Superior temporal gyrus (tissue), 1 donor: ENCODE results near the gene CBX8.

ENCODE experiments used
- DNase-seq: peaks from one replicate; pipeline ENCODE4 v3.0.0-alpha.2; 2016; ENCODE audit errors: extremely low spot score

CBX8 gene

DNA sequence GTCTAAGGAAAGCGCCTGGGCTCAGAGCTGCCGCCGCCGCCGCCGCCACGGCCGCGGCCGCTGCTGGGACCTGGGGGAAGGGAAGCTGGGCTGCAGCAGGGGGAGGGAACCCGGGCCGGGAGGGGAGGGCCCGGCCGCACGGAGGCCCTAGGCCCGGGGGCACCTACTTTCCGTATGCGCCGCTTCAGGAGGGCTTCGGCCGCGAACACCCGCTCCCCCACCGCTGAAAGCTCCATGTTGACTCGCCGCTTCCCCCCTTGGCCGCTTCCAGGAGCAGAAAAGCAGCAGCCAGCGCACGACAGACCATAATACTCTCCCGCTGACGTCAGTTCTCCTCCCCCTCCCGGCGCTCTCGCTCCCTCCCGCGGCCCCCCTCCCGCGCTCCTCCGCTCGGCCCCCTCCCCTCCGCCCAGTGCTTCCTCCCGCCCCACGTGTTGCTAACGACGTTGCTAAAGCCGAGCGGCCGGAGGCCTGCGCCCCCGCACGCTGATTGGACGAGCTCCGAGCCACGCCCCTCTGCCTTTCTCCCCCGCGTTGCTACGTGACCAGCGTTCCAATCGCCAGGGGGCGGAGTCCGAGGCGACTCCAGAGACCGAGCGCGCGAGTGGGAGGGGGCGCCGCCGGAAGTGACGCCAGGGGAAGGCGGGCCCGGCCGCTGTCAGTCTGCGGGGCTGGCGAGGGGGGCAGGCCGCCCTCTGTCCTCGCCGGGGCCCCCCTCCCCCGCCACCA is at the start of gene CBX8:
Gene CBX8 (minus strand): TSS at position 315 of the 729 bp plus-strand sequence. CDS start 79 bp downstream, at position 236.
- peak; percentile 99 for DNase-seq

DNA sequence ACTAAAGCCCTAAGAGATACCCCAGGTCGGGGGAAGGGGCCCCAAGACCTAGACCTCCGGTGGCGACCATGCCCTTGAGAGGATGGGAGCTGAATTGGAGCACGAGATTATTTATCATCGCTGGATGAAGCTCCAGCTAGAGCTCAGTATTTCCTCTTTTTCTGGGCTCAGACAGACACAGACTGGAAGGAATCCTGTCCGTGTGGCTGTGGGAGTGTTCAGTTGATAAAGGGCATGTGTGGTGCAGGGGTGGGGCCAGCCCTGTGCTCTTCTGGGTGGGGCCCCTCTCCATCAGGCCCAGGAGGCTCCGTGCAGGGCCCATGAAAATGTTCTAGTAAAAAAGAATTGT is 48.7 kb upstream of the CBX8 start:
- DNase-seq: no peak

DNA sequence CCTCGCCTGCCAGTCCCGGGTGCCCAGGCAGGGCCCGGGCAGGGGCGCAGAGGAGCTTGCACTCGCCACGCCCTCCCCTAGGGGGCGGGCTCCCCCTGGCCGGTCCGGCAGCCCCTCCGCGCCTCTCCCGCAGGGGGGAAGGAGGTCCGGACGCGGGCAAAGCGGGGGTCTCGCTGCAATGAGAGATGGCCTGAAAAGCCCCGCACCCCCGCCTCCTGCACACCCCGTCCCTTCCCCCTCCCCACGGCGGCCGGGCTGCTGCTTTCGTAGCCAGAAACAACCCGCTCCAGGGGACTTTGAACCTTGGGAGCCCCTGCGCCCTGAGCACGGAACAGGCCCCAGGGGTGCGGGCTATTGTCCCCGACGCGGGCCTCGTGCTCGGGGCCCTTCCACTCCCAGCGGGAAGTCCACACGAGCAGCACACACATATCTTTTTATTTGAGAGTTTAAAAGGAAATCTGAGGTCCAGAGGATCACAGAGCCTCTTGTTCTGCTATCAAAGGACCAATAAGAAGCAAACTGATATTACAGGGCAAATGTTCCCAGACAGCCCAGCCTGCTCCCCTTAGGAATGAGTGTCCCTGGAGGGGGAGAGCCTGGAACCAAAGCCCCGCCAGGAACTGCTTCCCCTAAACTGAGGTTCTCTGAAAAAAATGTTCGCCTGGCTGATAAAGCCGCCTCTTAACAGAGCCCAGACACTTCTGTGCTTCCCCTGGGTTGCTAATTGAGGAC is 48.2 kb upstream of the CBX8 start:
- DNase-seq: no peak

DNA sequence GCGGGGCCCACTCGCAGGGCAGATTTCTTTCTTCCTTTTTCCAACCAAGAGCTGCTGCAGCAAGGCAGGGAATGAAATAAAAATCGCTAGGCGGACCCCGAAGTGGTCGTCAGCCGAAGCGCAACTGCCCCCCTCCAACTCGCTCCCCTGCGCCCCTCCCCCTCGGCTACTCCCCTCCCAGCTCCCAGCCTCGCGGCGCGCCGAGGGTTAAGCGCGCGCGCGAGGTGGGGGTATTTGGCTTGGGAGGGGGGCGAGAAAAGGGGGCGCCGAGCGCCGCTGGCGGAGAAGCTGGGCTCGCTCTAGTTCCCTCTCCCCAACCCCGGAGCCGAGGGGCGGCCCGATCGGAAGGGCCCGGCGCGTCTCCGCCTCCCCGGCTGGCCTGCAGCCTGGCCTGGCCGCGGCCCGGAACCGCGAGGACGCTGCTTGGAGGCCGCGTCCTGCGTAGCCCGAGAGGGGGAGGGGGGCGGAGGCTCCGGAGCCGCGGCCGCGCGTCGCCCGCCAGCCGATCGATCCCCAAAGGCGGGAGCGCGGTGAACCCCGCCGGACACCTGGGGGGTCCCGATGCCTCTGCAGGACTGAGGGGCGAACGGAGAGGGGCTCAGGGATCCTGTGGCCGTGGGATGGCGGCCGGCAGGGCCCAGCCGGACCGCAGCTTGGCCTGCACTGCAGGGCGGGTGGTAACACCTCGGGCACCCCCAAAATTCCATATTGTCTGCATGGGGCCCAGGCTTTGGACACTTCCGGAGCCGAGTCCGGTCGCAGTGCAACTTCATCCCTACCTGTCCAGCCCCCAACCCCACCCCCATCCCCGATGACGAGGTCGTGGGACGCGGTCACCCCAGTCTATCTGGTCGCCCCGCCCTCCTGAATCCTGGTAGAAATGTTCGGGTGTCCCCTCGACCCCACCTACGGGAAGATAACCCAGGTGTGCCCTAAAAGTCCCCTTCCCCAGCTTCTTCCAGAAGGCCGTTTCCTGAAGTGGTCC is 47.2 kb upstream of the CBX8 start:
- DNase-seq: no peak

DNA sequence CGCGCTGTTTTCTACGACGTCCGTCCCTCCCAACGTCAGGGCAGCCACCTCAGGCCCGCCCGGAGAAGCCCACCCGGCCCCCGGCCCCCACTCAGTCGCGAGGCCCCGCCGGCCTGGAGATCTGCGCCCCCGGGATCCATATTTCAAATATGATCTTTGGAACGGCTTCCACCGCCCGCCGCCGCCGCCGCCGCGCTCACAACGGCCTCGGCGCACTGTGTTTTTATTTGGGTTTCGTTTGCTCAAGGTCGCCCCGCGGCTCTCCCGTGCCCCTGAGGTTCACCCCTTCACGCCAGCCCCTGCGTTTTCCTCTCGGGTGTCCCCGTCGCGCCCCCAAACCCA is 46.6 kb upstream of the CBX8 start:
- no peak for DNase-seq

DNA sequence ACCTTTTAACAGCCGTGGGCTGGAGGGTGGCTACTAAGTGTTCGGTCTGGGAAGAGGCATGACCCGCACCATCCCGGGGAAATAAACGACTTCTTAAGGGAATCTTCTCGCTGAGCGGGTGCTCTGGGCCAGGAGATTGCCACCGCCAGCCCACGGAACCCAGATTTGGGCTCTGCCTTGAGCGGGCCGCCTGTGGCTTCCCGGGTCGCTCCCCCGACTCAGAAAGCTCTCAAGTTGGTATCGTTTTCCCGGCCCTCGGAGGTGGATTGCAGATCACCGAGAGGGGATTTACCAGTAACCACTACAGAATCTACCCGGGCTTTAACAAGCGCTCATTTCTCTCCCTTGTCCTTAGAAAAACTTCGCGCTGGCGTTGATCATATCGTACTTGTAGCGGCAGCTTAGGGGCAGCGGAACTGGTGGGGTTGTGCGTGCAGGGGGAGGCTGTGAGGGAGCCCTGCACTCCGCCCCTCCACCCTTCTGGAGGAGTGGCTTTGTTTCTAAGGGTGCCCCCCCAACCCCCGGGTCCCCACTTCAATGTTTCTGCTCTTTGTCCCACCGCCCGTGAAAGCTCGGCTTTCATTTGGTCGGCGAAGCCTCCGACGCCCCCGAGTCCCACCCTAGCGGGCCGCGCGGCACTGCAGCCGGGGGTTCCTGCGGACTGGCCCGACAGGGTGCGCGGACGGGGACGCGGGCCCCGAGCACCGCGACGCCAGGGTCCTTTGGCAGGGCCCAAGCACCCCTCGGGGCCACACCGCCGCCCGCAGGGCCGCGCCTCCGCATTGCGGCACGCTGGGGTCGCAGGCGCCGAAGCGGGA is 46.0 kb upstream of the CBX8 start:
- DNase-seq: no peak

DNA sequence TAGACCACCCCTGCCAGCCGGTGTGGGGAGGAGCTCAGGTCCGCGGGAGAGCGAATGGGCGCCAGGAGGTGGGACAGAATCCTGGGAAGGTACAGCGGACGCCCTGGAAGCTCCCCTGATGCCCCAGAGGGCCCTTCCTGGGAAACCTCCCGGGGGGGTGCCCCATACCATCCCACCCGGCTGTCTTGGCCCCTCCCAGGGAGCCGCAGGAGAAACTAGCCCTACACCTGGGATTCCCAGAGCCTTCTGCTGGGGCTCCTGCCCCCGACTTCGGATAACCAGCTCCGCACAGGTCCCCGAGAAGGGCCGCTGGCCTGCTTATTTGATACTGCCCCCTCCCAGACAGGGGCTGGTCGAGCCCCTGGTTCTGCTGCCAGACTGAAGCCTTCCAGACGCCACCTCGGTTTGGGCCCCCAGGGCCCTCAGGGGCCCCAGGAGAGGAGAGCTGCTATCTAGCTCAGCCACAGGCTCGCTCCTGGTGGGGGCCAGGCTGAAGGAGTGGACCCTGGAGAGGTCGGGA is 45.3 kb upstream of the CBX8 start:
- DNase-seq: no peak

DNA sequence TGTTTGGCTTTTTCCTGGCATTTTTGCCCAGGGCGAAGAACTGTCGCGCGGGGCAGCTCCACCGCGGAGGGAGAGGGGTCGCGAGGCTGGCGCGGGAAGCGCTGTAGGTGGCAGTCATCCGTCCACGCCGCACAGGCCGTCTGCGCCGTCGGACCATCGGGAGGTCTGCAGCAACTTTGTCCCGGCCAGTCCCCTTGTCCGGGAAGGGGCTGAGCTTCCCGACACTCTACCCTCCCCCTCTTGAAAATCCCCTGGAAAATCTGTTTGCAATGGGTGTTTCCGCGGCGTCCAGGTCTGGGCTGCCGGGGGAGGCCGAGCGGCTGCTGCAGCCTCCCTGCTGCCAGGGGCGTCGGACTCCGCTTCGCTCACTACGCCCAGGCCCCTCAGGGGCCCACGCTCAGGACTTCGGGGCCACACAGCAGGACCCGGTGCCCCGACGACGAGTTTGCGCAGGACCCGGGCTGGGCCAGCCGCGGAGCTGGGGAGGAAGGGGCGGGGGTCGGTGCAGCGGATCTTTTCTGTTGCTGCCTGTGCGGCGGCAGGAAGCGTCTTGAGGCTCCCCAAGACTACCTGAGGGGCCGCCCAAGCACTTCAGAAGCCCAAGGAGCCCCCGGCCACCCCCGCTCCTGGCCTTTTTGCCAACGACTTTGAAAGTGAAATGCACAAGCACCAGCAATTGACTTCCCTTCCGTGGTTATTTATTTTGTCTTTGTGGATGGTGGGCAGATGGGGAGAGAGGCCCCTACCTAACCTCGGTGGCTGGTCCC is 44.7 kb upstream of the CBX8 start:
- DNase-seq: no peak

DNA sequence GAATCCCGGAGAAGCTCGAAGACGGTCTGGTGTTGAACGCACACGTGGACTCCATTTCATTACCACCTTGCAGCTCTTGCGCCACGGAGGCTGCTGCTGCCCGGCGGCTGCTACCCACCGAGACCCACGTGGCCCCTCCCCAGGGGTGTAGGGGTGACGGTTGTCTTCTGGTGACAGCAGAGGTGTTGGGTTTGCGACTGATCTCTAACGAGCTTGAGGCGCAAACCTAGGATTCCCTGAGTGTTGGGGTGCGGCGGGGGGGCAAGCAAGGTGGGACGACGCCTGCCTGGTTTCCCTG is 44.1 kb upstream of the CBX8 start:
- DNase-seq: no peak

DNA sequence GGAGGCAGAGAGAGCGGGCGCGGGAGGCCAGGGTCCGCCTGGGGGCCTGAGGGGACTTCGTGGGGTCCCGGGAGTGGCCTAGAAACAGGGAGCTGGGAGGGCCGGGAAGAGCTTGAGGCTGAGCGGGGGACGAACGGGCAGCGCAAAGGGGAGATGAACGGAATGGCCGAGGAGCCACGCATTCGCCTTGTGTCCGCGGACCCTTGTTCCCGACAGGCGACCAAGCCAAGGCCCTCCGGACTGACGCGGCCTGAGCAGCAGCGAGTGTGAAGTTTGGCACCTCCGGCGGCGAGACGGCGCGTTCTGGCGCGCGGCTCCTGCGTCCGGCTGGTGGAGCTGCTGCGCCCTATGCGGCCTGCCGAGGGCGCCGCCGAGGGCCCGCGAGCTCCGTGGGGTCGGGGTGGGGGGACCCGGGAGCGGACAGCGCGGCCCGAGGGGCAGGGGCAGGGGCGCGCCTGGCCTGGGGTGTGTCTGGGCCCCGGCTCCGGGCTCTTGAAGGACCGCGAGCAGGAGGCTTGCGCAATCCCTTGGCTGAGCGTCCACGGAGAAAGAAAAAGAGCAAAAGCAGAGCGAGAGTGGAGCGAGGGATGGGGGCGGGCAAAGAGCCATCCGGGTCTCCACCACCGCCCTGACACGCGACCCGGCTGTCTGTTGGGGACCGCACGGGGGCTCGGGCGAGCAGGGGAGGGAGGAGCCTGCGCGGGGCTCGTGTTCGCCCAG is 43.6 kb upstream of the CBX8 start:
- DNase-seq: no peak

DNA sequence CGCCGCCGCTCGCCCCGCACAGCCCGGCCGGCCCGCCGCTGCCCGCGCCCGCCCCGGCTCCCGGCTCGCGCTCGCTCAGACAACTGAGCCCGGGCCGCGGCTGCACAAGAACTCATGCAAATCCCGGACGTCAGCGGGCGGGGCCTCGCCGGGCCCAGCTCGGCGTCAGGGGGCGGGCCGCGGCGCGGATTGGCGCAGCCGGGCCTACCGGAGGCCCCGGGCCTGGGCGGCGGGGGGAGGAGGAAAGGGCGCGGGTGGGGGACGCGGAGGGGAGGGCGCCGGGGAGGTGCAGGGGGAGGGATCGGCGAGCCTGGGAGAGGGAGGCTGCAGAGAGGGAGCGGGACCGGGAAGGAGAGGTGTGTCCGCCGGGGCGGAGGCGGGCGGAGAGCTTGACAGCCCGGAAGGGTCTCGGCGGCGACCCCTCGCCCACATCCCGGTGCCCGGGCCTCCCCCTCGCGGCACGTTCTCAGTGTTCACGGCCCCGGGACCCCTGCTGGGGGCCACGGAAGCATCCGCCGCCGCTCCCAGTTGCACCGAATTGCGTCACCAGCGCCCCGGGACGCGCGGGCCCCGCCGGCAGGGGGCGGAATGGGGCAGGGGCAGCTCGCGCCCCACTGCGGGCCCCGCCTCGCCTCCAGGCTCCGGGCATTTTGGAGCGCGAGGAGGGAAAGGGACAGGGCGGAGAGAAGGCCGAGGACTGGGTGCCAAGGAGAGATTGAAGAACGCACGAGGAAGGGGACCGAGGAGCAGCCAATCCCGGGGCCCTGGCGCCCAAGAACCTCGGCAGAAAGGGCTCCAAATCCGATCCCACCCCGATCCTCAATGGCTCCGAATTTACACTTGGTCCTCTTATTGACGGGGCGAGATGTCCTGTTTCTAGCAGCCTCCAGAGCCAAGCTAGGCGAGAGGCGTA is 42.7 kb upstream of the CBX8 start, which contains the start of gene CBX4:
Gene CBX4 (minus strand): TSS at position 85 of the 913 bp plus-strand sequence. CDS start 189 bp downstream, outside the sequence.
- peak; percentile 94 for DNase-seq

DNA sequence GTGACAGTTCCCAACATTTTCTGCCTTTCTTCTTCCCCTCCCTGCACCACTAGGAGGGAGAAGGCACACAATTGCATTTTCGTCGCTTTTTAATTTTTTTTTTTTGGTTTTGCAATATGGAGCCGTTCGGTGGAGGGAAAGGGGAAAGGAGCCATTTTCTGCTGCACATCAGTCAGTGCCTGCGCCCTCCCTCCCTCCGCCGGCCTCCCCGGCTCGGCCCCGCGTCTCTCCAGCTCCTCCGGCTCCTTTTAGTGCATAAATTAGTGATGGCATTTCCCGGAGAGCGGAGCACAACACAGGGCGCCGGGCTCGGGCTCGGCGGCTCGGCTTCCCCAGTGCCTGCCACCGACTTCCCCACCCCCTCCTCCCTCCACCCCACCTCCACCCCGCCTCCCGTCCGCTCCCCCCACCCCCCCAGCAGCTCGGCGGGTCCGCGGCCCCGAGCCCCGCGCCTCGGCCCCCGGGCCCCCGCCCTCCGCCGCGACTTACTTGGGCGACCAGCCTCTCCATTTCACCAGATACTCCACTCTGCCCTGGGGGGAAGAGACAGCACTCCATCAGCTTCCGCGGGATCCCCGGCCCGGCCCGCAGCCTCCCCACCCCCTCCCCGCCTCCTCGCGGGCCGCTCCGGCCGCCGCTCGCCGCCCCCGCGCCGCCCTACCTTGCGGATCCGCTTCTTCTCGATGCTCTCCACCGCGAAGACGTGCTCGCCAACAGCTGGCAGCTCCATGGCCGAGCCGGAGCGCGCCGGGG is 41.8 kb upstream of the CBX8 start:
- peak; percentile 62 for DNase-seq

DNA sequence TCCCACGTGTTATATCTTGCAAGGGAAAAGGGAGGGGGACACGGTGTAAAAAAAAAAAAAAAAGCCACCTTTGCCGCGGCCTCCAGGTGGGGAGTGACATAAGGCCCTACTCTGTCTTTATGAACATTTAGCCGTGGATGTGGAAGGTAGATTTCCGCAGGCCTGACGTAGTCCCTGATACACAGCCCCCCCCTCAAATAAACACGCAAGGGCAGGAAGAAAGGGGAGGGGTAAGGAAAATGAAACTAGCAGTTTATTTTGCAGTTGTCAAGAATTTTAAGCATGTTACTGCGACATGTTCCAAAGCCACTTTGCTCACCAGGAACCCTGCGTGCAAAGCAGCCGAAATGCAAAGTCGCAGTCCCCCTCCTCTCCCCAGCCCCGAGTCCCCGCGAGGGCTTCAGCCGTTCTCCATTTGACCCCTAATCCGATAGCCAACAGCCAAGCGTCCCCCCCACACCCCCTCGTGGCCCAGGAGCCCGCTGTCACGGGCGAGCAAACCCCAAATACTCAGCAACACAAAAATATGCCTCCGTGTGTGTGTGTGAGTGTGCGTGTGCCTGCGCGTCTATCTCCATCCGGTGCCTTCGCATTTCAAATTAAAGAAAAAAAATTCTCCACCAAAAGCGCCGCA is 41.1 kb upstream of the CBX8 start:
- DNase-seq: no peak

DNA sequence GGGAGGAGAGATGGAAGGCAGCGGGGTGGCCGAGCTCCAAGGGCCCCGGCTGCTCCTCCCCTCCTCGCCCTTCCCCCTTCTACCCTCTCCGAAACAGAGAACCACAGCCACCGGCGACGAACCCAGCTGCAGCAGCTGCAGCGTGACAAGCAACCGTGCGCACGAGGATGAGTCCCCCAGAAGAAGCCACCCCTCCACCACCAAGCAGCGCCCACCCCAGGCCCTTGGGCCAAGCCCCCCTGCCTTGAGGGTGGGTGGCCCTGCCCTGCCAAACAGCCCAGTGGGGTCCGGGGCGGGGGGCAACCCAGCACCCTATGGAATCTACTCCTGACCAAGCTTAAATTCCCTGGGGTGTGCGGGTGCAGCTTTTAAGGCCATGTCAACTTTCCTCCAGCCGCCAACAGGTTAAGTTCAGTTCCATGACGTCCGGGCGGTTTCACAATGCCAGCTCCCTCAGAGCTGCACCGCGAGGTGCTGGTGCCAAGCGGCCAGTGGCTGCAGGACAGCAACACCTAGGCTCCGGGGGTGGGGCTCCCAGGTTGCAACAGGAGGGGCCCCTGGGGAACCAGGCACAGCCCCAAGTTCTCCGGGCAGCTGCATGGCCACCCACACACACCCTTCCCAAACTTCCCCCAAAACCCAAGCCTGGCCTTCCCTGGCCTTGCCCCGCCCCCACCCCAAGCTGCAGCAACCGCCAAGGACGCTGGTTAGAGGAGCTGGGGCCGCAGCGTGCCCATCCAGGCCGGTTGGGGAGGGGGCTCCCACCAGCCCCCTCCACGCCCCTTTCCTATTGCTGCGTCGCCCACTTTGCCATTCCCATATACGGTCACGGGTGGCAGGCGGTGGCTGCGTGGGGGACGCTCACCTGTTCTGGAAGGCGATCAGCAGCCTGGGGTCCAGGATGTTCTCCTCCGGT is 40.4 kb upstream of the CBX8 start:
- DNase-seq: no peak

DNA sequence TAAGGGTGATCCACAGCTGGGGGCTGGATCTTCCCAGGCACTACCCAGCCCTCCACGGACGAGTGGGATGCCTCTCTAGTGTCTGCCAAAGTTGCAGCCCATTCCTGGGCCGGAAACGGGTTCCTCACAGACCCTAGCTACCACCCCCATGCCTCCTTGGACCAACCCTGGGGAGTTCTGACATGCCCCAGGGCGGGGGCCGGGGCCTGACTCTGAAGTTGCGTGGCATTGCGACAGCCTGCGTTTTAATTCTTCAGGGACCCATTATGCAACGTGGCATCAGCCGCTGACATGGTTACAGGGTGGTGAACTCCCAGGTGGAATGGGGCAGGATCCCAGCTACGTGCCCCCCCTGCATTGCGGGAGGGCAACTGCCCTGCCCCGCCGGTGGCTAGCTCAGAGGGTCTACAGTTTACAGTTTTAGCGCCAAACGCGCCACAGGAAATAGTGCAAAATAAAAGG is 39.7 kb upstream of the CBX8 start:
- DNase-seq: no peak

DNA sequence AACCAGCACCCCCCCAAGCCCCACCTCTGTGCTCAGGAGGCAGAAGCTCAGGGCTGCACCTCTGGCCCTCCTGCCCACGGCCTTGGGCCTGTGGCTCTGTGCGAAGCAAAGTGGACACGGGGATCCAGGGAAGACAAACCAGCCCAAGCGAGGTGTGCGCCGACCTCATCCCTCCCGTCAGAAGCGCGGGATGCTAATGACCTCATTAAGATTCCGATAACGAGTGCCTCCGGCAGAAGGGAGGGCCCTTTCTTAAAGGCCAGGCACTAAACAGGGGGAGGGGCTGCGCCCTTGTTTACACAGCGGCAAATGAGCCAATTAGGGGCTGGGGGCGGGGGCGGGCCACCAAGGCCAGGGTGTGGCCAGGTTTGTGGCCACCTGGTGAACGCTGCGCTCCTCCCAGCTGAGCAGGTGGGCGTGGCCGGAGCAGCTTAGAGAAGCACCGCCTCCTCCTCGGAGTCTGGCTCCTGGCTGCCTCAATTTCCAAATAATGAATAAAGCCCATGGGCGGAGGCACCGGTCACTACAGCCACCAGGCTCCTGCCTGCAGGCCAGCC is 39.2 kb upstream of the CBX8 start:
- DNase-seq: no peak
